ENCODE results near the gene RREB1.

DNA sequence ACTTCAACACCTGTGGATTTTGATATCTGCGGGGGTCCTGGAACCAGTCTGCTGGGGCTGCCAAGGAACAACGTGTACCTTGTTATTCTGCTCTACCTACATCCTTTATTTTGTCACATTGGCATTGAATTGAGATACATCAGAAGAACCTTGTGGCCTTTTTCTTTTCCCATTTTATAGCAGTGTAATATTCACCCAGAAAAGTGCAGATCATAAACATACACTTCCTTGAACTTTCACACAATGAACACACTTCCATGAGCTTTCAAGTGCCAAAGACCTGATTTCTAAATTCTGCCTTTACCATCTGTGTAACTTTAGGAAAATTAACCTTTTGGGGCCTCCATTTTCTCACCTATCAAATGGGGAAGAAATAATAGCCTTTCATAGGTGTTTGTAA is 29.9 kb upstream of the RREB1 start:
- TF ChIP-seq, protein P1, sequence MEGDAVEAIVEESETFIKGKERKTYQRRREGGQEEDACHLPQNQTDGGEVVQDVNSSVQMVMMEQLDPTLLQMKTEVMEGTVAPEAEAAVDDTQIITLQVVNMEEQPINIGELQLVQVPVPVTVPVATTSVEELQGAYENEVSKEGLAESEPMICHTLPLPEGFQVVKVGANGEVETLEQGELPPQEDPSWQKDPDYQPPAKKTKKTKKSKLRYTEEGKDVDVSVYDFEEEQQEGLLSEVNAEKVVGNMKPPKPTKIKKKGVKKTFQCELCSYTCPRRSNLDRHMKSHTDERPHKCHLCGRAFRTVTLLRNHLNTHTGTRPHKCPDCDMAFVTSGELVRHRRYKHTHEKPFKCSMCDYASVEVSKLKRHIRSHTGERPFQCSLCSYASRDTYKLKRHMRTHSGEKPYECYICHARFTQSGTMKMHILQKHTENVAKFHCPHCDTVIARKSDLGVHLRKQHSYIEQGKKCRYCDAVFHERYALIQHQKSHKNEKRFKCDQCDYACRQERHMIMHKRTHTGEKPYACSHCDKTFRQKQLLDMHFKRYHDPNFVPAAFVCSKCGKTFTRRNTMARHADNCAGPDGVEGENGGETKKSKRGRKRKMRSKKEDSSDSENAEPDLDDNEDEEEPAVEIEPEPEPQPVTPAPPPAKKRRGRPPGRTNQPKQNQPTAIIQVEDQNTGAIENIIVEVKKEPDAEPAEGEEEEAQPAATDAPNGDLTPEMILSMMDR (IDR thresholded peaks at IDR 0.05; ENCODE audit: extremely low read depth in 1 of 2, insufficient read depth in 1 of 2, low read depth in 1 of 2, low read length in 2 of 2) = no peak
- TF ChIP-seq POLR2AphosphoS5 (IDR thresholded peaks at IDR 0.05; ENCODE audit: insufficient read depth, low read depth, low read length) (no peak), FOS (IDR thresholded peaks at IDR 0.05; ENCODE audit: borderline replicate concordance, insufficient read depth, low read length) (no peak), EZH2 (IDR thresholded peaks at IDR 0.05; ENCODE audit: borderline replicate concordance, low read depth, low read length, severe bottlenecking) (no peak), MYC (IDR thresholded peaks at IDR 0.05; ENCODE audit: low read depth, low read length) (no peak), POLR2A (IDR thresholded peaks at IDR 0.05; ENCODE audit: low read depth, low read length) (no peak)

All from endothelial cell of umbilical vein (primary cell).